Thoracic aorta (tissue), 2 donors: ENCODE data around the gene RPS17. TPM values are rescaled to one million over a fixed set of nuclear protein-coding genes. Genes with fewer than 3 reads are reported as not detected.
A peak's percentile ranks its signal among the peaks of the same experiment; 100 is the strongest.
"Not testable (repeated sequence)": the region's sequence is repeated elsewhere in the genome, so short reads cannot be mapped to it uniquely, and the experiment has no call there.

Source experiments
- ATAC-seq: fragments of 150-250 bp; one replicate; pipeline ENCODE4 v1.8.0; 2017; ENCODE audit warnings: low read depth; ENCODE audit not compliant: insufficient number of reproducible peaks, low FRiP score
- DNase-seq: peaks from one replicate; pipeline ENCODE4 v3.0.0-alpha.2; 2020; ENCODE audit warnings: low spot score
- H3K27ac ChIP-seq, 2 donors: fragments of 200-600 bp; sonication (generic); 1 replicate in 1 of 2; 2 replicates in 1 of 2; pipeline ENCODE4 v1.5.1; 2016; ENCODE audit warnings: mild to moderate bottlenecking in 2 of 2, moderate library complexity in 2 of 2
- H3K27me3 ChIP-seq: fragments of 200-600 bp; sonication (generic); replicated peaks from 2 replicates; pipeline ENCODE4 v1.6.0; 2016; ENCODE audit warnings: mild to moderate bottlenecking; ENCODE audit not compliant: insufficient read depth
- H3K36me3 ChIP-seq: fragments of 200-600 bp; sonication (generic); one replicate; pipeline ENCODE4 v1.5.1; 2016
- H3K4me1 ChIP-seq, 2 donors: fragments of 200-600 bp; sonication (generic); 1 replicate in 1 of 2; 2 replicates in 1 of 2; pipeline versions ENCODE4 v1.5.1 to v1.6.0; 2016; ENCODE audit warnings: low read depth in 2 of 2, mild to moderate bottlenecking in 1 of 2; ENCODE audit not compliant: control insufficient read depth in 1 of 2
- H3K4me3 ChIP-seq: fragments of 200-600 bp; sonication (generic); 2 replicates; pipeline ENCODE4 v1.5.1; 2016; ENCODE audit warnings: mild to moderate bottlenecking
- H3K9me3 ChIP-seq: fragments of 200-600 bp; sonication (generic); 2 replicates; pipeline ENCODE4 v1.5.1; 2016
- total RNA-seq, 2 donors: library from RNA; depleted of rRNA; stranded (reverse); fragments of >200 nt; gene quantifications; one replicate each; pipeline versions ENCODE4 v1.1.0 to v1.2.3, GENCODE V29; 2016
- TF ChIP-seq, protein P1 (sequence below): fragments of 200-600 bp; sonication (generic); IDR thresholded peaks from one replicate; pipeline ENCODE4 v1.5.1; 2019; ENCODE audit warnings: antibody characterized with exemption

Gene RPS17
- total RNA-seq, 2 donors from 2014 or later: 887 to 1,033 TPM

DNA sequence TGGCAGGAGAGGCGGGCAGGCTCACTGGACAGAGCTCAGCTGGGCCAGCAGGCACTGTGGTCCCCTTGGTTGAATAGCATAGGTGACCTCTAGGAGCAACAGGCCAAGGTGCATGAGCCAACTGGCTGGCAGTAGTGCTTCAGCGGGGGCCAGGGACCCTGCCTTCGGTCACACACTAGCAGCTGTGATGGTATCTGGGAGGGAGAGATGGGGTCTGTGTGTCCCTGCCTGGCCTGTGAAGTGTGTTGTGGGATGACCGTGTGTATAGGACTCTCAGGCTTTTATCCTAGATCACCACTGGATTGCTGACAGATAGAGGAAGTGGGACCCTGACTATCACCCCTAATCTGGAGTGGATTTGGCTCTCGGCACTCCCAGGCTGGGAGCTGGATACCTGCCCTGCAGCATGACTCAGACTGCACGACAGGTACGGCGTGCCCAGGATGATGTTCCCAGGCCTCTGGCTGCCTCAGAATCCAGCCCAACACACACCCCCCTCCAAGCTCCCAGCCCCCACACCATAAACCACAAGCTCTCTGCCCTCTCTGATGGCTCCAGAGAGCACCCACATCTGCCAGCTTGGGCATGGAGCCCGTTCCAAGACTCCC lies 7.8 kb downstream of the RPS17 start:
- TF ChIP-seq, protein P1, sequence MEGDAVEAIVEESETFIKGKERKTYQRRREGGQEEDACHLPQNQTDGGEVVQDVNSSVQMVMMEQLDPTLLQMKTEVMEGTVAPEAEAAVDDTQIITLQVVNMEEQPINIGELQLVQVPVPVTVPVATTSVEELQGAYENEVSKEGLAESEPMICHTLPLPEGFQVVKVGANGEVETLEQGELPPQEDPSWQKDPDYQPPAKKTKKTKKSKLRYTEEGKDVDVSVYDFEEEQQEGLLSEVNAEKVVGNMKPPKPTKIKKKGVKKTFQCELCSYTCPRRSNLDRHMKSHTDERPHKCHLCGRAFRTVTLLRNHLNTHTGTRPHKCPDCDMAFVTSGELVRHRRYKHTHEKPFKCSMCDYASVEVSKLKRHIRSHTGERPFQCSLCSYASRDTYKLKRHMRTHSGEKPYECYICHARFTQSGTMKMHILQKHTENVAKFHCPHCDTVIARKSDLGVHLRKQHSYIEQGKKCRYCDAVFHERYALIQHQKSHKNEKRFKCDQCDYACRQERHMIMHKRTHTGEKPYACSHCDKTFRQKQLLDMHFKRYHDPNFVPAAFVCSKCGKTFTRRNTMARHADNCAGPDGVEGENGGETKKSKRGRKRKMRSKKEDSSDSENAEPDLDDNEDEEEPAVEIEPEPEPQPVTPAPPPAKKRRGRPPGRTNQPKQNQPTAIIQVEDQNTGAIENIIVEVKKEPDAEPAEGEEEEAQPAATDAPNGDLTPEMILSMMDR: no peak
- peaks cover 16% of the 10 kb centered on the region for H3K36me3 ChIP-seq
- peaks cover 0 to 6% of the 10 kb centered on the region in 2 donors for H3K4me1 ChIP-seq
- no peaks in the 10 kb centered on the region for H3K9me3 ChIP-seq
- H3K27me3 ChIP-seq: no peaks in the 10 kb centered on the region
- ATAC-seq (no peak), DNase-seq (no peak)
- no peak overlapping the region for H3K27ac ChIP-seq
- no peak overlapping the region for H3K4me3 ChIP-seq

GRCh38 chr15:82531496-82532382 lies 8.5 kb downstream of the RPS17 start:
- ATAC-seq (no peak), DNase-seq (no peak)
- TF ChIP-seq, protein P1: no peak
- H3K27me3 ChIP-seq: no peaks in the 10 kb centered on the region
- peaks cover 10% of the 10 kb centered on the region for H3K36me3 ChIP-seq
- H3K4me3 ChIP-seq: no peak overlapping the region
- peaks cover 0 to 6% of the 10 kb centered on the region in 2 donors for H3K4me1 ChIP-seq
- H3K27ac ChIP-seq: no peak overlapping the region
- H3K9me3 ChIP-seq: no peaks in the 10 kb centered on the region

- ATAC-seq (no peak), DNase-seq (no peak)
- H3K27me3 ChIP-seq: no peaks in the 10 kb centered on the region
- TF ChIP-seq, protein P1: peak; percentile 67
- peaks cover 7% of the 10 kb centered on the region for H3K36me3 ChIP-seq
- no peak overlapping the region for H3K27ac ChIP-seq
- H3K4me3 ChIP-seq: peak overlapping the region; percentile 58
- H3K4me1 ChIP-seq: peaks cover 0 to 6% of the 10 kb centered on the region in 2 donors
- no peaks in the 10 kb centered on the region for H3K9me3 ChIP-seq
These were observed 9.5 kb downstream of the RPS17 start for GRCh38 chr15:82530606-82531379.

GRCh38 chr15:82530006-82530405 lies 10.3 kb downstream of the RPS17 start:
- Histone ChIP-seq H3K9me3 (no peaks in the 10 kb centered on the region), H3K36me3 (no peaks in the 10 kb centered on the region), H3K4me3 (no peak overlapping the region), H3K4me1 (peaks cover 0 to 6% of the 10 kb centered on the region in 2 donors), H3K27ac (no peak overlapping the region), H3K27me3 (no peaks in the 10 kb centered on the region)
- TF ChIP-seq, protein P1: no peak
- DNase-seq: no peak
- ATAC-seq: no peak

GRCh38 chr15:82513587-82513986 lies 26.7 kb downstream of the RPS17 start:
- H3K4me1 ChIP-seq, H3K4me3 ChIP-seq, ATAC-seq, H3K9me3 ChIP-seq, H3K36me3 ChIP-seq, H3K27ac ChIP-seq, H3K27me3 ChIP-seq, DNase-seq: not testable (repeated sequence)

DNA sequence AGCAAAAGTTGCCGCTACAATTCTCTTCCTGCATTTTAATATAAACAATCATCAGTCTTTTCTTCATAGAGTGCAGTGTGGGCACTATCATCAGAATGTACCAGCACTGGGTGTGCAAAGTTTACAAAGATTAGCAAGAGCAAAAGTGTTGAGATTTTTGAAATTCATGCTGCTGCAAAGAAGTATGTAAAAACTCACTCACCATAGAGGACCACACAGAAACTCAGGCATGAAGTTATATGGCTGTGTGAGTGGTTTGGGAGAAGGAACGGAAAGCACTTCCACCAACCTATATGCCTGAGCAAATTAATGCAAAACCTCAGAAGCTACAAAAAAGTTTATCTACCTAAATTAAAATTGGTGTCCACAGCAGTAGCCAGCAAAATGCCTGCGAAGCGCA lies 32.6 kb downstream of the RPS17 start:
- not testable (repeated sequence) for H3K4me1 ChIP-seq, H3K9me3 ChIP-seq, H3K27me3 ChIP-seq, H3K4me3 ChIP-seq, H3K27ac ChIP-seq, DNase-seq, ATAC-seq, H3K36me3 ChIP-seq

GRCh38 chr15:82507087-82507486 lies 33.2 kb downstream of the RPS17 start:
- not testable (repeated sequence) for DNase-seq, H3K4me1 ChIP-seq, H3K9me3 ChIP-seq, H3K27ac ChIP-seq, H3K27me3 ChIP-seq, H3K4me3 ChIP-seq, ATAC-seq, H3K36me3 ChIP-seq

DNA sequence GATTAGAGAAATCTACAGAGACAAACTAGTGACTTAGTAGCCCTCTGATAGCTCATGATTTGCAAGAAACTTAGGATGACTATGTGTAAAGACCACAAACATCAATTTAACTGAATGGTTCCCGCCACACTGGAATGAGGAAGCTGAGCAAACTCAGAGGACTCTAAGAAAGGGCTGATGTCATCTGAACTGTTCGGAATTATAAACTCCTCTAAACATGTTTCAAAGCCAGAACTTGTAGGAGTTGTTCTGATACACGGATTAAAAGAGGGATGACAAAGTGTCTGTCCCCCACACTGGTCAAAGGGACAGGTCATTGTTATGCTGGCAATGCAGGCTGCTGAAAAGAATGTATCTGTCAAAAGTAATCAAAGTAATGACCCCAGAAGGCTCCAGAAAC lies 34.4 kb downstream of the RPS17 start:
- H3K9me3 ChIP-seq, H3K27me3 ChIP-seq, ATAC-seq, H3K36me3 ChIP-seq, H3K4me1 ChIP-seq, H3K4me3 ChIP-seq, DNase-seq, H3K27ac ChIP-seq: not testable (repeated sequence)
